Measurements from ENCODE around the gene ZNF714. TPM values are rescaled to one million over a fixed set of nuclear protein-coding genes. Genes with fewer than 3 reads are reported as not detected.
"Not testable (repeated sequence)": the region's sequence is repeated elsewhere in the genome, so short reads cannot be mapped to it uniquely, and the experiment has no call there.

The ZNF714 gene
- total RNA-seq, 1 experiment from 2014 or later: 18.9 TPM

DNA sequence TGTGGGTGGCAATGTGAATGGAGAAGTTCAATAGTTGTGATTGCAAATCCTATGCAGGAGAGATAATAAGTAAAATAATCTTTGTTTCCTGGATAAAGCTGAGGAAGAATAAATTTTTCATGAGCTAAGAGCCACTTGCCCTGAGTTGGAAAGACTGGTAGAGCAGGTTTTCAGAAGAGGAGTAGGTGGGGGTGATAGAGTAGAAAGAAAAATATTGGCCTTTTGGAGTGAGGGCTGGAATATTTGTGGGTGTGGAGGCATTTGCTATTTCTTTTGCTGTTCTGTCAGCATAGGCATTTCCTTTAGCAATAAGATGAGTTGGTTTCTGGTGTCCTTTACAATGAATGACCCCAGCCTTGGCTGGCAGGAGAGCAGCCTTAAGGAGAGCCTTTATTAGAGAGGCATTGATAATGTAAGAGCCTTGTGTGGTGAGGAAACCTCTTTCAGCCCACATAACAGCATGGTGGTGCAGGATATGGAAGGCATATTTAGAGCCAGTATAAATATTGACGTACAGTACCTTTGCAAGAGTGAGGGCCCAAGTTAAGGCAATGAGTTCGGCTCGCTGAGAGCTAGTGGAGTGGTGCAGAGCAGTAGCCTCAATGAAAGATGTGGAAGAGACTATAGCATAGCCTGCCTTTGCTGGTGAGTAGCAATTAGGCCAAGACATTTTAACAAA, 48.2 kb downstream of the ZNF714 start:
- DNase-seq (ENCODE audit: low read depth): no peak

DNA sequence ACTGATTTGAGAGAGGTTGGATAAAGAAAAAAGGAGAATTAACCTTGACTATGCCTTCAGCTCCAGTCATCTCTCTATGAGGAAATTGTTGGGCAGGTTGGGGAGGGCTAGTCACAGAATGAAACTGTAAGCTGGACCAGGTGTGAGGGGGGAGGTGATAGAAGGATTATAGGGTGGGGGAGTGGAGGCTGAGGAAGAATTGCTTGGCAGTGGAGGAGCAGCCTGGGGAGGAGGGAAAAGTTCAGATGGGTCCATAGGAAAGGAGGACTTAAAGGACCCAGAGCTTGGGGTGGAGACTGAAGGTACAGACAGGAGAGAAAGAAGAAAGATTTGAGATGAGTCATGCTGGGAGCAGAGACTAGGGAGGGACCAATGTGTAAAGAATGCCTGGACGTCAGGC, 51.6 kb downstream of the ZNF714 start:
- no peak for DNase-seq (ENCODE audit: low read depth)

DNA sequence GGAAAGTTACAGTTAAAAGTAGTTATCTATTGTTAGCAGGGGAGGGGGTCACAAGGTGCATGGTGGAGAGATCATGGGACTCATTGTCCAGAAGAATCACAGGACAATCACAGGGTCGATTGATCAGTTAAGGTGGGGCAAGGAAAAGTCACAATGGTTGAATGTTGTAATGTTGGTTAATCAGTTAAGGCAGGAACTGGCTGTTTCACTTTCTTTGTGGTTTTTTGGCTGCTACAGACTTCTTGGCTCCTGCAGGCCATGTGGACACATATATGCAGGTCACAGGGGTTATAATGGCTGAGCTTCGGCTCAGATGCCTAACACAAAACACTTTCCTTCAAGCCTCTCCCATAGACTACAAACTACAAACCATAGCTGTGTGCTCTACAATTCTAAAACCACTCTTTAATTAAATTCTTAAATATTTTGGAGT, 52.9 kb downstream of the ZNF714 start:
- DNase-seq (ENCODE audit: low read depth): no peak

DNA sequence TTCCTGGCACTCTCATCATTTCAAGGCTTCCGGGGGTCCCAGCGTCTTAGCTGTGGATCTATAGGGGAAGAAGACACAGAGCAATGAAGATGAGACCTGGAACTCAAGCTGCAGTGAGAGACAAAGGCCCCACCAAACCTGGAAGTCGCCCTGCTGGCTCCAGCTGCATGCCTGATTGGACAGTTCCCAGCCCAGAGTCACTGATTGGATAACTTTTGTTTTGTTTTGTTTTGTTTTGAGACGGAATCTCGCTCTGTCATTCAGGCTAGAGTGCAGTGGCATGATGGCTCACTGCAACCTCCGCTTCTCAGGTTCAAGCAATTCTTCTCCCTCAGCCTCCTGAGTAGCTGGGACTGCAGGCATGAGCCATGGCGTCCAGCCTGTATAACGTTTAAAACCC, 53.4 kb downstream of the ZNF714 start:
- no peak for DNase-seq (ENCODE audit: low read depth)

DNA sequence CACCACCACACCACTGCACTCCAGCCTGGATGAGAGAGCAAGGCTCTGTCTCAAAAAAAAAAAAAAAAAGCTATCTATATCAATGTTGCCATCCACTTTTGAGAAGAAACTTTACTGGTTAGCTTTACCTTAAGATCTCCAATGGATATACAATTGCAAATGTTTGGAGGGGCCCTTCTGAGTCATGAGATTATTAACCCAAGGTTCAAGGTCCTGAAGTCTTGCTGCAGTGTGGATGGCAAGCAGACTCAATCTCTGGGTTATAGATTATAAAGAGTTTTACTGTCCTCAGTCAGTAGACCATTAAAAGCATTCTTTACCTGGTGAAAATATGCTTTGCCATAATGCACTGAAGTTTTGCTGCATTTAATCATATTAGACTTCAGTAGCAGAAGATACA, 56.1 kb downstream of the ZNF714 start:
- no peak for DNase-seq (ENCODE audit: low read depth)

DNA sequence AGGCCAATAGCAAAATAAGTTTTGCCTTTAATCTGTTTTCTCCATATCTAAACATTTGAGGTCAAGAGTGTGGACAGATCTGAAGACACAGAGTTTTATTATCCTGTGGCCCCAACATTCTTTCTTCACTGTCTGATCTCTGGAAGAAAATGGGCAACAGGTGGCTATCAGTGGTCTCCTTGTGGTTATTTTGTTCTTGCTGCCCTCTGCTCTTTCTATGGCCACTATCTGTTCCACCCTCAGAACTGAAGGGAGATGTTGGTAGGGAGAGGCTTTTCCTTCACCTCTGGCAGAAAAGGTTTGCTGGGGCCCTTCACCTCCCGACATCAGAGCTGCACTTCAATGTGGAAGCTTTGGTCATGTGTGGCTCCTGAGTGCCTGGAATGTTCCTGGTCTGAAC, 59.0 kb downstream of the ZNF714 start:
- not testable (repeated sequence) for DNase-seq (ENCODE audit: low read depth)

DNA sequence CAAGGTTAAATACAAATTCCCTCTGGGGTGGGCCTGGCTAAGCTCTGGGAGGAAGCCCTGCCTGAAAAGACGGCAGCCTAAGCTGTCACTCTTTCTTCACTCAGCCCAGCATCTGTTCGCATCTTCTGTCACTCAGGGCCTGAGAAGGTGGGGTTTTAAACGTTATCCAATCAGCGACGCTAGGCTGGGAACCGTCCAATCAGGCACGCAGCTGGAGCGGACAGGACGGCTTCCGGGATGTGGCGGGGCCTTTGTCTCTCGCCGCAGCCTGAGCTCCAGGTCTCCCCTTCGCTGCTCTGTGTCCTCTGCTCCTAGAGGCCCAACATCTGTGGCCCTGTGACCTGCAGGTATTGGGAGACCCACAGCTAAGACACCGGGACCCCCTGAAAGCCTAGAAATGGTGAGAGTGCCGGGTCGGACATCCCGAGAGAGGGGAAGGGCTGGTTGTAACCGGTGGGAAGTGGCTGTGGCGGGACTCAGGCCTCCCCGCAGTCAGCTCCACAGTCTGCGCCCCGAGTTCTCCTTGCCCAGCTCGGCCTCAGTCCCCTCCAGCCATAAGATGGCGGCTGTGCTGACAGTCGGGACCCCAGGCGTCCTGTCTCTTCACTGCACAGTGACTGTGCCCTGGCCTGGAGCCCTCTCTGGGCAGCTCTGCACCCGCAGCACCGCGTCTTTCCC, 59.9 kb downstream of the ZNF714 start, which contains the start of gene ZNF431:
Gene ZNF431, plus strand, starts transcription at position 254 of the 678 bp plus-strand sequence. Its CDS starts 144 bp downstream, at position 398.
- peak; percentile 96 for DNase-seq (ENCODE audit: low read depth)

DNA sequence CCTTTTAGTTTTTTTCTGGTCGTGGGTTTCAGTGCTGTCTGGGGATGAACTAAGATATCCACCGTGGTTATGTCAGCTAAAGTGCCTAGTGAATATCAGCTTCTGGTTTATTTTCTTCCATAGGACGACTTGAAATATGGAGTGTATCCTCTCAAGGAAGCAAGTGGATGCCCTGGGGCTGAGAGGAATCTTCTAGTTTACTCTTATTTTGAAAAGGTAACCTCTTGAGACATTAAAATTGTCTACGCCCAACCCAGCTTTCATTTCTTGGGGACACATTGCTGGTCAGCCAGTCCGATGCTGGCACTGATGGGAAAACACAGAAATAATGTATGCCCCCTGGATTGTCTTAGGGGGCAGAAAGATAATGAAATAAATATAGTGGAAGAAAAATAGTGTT, 61.4 kb downstream of the ZNF714 start:
- DNase-seq (ENCODE audit: low read depth): no peak

DNA sequence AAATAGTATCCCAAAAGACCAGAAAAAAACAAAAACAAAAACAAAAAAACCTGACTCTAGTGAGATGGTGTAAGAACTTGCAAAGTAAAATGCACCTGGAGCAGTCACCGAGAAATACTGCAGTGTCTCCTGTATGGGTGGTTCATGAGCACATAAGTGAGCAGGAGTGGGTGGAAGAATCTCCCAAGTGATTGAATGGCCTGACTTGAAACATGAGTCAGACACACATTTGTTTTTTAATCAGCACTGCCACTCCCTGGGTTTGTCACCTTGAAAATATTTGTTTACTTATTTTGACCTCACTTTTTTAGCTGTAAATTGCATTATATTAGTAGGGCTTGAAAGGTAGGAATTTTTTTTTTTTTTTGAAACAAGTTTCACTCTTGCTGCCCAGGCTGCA, 61.9 kb downstream of the ZNF714 start:
- DNase-seq (ENCODE audit: low read depth): peak; percentile 17

DNA sequence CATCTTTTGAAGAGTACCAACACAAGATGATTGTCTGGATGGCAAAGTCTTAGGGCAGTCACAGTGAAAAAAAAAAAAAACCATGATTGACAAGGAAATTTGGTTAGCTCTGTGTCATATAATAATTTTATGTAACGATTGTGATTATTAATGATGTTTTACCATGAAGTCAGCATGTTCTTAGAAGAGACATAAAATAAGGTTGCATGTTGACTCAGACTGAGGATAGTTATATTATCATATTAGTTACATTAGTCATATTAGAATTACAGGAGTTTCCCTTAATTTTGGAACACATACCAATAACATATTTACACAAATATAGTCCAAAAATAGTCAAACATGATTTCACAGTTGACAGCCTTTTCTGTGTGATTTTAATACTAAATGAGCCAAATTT, 65.5 kb downstream of the ZNF714 start:
- no peak for DNase-seq (ENCODE audit: low read depth)

DNA sequence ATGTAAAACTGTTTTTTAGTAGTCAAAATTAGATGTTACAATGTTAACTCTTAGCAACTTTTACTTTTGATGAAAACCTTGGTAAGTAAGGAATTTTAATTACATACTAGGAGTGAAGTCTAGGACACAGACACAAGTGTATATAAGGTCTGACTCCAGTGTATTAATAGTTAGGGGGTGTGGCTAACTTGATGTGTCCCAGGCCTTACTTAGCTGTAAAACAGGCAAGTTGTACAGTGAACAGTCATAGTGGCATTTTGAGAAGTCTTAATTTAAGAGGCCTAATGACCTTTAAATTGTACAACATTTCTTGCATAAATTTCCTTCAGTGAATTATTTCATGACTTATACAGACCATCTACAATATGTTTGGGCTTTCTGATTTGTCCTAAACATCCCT, 66.7 kb downstream of the ZNF714 start:
- DNase-seq (ENCODE audit: low read depth): no peak

DNA sequence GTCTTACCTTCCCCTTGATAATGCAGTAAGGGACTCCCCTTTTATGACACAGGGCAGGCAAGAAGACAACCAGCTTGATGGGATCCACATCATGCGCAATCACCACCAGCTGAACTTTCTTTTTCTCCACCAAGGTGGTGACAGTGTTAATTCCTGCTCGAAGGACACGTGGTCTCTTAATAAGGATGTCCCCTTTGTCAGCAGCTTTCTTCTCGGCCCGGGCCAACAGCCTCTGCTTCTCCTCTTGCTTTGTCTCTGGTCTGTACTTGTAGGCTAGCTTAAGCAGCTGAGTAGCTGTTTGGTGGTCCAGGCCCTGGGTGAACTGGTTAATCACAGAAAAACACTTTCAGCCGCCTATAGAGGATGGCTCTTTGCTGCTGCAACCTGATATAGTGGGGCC, 67.9 kb downstream of the ZNF714 start:
- DNase-seq (ENCODE audit: low read depth): no peak

DNA sequence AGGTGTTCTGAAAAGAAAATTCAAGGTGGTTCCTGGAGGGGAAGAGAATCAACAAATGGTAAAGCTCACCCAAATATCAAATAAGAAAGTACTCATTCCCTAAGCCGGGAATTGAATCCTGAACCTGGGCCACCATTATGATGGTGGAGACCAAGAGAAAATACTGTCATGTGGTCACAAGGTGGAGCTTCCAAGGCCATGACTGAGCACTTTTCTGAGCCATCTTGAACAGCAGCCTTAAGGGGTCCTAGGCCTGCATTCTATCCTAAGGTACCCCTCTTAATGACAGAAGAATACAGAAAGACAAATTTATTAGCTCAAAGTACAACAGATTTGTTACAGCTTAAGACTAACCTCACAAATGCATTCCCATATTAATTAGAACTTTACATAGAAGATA, 69.5 kb downstream of the ZNF714 start:
- DNase-seq (ENCODE audit: low read depth): no peak

DNA sequence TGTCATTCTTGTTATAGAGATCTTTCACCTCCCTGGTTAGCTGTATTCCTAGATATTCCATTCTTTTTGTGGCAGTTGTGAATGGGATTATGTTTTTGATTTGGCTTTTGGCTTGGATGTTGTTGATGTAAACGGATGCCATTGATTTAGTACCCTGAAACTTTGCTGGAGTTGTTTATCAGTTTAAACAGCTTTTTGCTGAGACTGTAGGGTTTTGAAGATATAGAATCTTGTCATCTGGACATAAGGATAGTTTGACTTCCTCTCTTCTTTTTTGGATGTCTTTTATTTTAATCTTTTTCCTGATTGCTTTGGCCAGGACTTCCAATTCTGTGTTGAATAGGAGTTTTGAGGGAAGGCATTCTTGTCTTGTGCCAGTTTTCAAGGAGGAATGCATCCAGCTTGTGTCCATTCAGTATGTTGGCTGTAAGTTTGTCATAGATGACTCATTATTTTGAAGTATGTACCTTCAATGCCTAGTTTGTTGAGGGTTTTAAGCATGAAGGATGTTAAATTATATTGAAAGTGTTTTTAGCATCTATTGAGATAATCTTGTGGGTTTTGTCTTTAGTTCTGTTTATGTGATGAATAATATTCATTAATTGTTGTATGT, 76.6 kb downstream of the ZNF714 start:
- peak; percentile 26 for DNase-seq (ENCODE audit: low read depth)

DNA sequence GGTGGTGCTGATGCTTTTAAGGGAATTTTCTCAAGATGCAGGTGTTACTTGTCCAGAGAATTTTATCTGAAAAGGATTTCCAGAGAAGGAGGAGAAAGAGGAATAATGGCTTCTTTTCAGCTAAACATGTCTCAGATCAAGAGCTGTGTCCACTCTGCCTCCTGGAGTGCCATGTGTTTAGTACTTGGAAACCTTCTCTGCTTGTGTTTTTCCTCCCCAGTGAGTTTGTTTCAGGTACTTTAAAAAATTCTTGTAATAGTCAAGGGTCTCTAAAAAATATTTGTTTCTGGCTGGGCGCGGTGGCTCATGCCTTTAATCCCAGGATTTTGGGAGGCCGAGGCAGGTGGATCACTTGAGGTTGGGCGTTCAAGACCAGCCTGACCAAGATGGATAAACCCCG, 82.5 kb downstream of the ZNF714 start:
- DNase-seq (ENCODE audit: low read depth): no peak

DNA sequence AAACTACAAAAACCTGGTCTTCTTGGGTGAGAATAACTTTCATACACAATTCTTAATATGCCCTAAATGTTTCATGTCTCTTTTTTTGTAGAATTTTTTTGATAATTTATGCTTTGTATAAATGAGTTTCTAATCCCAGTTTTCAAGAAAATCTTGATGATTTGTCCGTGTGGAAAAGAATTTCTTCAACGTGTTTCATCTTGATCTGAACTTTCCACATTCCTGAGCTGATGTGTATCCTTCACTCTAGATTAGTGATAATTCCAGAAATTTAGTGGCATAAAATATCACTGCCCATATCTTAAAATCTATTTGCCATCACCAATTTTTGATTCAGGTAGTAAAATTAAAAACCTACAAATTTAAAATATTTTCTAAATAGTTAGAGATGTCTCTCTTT, 84.4 kb downstream of the ZNF714 start:
- no peak for DNase-seq (ENCODE audit: low read depth)

Other genes with a start within 250 kb of the ZNF714 start
- gene ZNF85, start 159.0 kb upstream of the ZNF714 start, total RNA-seq (2014; rRNA removed): 13.6 and 14.0 TPM in 2 replicates
- 9.6 and 19.6 TPM in 2 replicates for gene ZNF430, start 61.5 kb upstream of the ZNF714 start, total RNA-seq (2014; rRNA removed)
- 9.1 and 9.4 TPM in 2 replicates for gene ZNF431, start 59.8 kb downstream of the ZNF714 start, total RNA-seq (2014; rRNA removed)
- 4.9 and 7.0 TPM in 2 replicates for gene ZNF708, start 247.2 kb downstream of the ZNF714 start, total RNA-seq (2014; rRNA removed)